HG03097 (cell line): ENCODE results near the gene GPR139.

ENCODE experiments used
- ATAC-seq: cut with Tn5 transposase; IDR thresholded peaks from one replicate; pipeline ENCODE4 v1.9.1; 2021; ENCODE audit not compliant: unreplicated experiment, low FRiP score

GPR139 gene

GRCh38 chr16:20056436-20056835 lies 17.3 kb downstream of the GPR139 start:
- no peak for ATAC-seq

GRCh38 chr16:20053336-20053735 lies 20.4 kb downstream of the GPR139 start:
- ATAC-seq: no peak

GRCh38 chr16:20051611-20052010 lies 22.1 kb downstream of the GPR139 start:
- ATAC-seq: no peak

- no peak for ATAC-seq
These were observed 22.5 kb downstream of the GPR139 start for GRCh38 chr16:20051147-20051546.

DNA sequence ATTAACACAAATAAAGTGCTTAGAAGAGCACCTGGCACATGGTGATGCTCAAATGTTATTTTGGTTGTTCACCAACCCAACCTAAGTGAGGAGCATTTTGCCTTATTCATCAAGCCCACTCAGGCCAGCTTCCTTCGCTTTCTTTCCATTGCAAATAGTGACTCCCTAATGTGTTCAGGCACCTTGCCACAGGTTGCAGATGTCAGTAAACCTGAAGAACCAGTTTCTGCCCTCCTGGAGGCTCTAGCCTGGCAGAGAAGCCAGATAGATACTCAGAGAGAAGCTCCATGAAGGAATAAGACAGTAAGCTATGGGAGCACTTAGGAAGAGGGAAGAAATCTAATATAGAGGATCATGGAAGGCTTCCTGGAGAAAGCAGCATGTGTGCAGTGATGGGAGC lies 23.9 kb downstream of the GPR139 start:
- no peak for ATAC-seq

DNA sequence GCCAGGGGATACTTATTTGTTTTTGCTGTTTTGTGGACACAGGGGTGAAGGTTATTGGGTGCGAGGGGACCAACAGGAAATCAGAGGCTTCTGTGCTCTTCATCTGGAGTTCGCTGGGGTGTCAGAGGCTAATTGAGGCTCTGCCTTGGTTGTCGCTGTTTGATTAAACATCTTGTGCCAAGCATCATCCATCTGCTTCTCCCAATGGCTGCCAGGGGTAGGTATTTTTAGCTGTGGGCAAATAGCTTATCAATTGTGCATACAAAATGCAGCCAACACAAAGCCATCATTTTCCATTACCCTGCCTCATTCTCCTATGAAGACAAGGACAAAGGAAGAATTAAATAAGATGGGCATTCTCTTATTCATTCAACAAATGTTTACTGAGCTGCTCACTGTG lies 27.8 kb downstream of the GPR139 start:
- no peak for ATAC-seq

DNA sequence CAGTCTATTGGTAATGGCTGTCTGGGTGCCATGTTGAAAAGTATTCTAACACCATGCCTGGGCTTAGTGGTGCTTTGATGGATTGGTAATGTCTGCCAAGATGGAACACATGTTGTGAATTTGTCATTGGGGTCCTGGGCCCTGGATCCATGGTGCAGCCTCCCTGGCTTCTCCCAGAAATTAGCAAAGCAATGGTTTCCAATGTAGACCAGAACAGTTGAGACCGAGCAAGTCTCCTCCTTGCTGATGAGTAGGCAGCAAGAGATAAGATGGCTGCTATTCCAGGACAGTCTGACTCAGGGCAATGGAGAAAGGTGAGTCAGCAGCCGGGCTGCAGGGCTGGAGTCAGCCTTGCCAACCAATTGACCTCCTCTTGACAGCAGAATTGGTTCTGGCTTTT lies 30.8 kb downstream of the GPR139 start:
- no peak for ATAC-seq

DNA sequence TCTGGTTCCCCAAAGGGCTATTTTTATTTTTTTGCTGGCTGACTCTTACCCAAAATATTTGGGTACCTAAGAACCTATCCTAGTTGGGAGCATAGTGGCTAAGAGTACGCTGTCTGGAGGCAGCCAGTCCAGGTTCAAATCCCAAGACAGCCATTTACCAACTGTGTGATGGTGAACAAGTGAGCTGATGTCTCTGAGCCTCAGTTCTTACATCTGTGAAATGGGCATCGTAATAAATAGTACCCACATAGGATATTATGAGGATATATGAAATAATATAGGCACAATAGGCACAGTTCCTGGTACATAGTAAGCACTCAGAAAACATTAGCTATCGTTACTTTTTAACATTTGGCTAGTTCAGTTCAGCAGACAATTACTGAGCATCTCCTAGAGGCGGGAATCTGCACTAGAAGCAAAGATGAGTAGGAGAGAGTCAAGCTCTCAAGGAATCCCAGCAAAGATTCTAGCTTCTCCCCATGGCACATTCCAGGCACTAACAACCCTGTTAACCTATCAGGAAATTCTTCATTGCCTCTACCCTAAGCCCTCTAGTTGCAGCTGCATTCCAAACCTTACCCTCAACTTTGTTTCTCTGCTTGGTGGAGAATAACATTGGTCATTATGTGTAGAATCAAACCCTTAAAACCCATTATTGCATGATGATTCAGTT lies 31.6 kb downstream of the GPR139 start:
- ATAC-seq: no peak

- no peak for ATAC-seq
These were observed 33.7 kb downstream of the GPR139 start for GRCh38 chr16:20040011-20040410.

DNA sequence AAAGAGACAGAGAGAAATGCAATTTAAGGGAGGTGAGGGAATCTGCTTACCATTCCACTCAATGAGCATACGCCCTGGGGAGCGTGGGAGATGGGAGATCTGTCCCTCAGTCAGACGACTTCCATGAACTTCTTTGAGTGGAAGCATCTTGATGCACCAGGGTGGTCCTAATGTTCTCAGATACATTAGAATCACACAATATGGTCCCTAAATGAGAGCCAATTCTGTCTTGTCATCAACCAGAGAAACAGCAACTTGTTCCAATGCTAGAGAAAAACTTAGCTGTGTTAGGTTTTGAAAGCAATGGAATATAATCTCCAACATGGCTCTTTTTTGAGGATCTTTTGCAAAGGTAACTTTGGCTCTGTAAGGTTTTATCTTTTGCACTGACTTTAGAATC lies 44.1 kb downstream of the GPR139 start:
- ATAC-seq: no peak

- ATAC-seq: no peak
These were observed 47.2 kb downstream of the GPR139 start for GRCh38 chr16:20026361-20027072.

- ATAC-seq: no peak
These were observed 50.5 kb downstream of the GPR139 start for GRCh38 chr16:20023190-20023589.

DNA sequence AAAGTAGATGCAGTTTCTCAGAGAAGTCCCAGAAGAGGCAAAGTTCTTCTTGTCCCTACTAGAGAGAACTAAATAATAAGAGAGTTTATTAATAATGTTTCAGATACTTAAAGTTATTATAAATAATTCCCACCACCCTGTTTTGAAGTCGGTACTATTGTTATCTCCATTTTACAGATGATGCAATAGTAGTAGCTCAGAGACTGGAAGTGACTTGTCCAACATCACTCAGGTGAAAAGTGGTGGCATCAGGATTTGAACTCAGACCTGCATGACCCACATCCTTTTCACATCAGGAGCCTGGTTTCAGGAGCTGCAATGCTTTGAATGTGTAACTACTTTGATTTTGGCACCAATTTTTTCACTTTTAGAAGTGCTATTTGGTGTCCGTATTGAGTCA lies 52.7 kb downstream of the GPR139 start:
- ATAC-seq: no peak

DNA sequence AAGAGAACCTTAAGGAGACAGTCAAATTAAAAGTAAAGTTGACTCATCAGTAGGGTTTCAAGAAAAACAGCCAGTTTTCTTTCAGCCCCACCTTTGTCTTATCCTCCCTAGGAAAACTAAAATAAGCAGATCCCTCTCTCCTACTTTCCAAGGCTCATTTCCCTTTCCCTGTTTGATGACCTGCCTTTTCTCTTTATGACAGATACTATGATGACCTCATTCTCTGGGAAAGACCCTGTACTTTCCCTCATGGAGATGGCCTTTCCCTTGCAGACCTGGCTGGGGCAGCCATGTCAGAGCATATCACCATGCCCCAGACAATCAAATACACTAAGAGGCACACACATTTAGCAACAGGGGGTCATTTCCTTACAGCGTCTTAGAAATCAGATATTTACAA lies 53.6 kb downstream of the GPR139 start:
- ATAC-seq: no peak

- no peak for ATAC-seq
These were observed 57.5 kb downstream of the GPR139 start for GRCh38 chr16:20016234-20016633.

DNA sequence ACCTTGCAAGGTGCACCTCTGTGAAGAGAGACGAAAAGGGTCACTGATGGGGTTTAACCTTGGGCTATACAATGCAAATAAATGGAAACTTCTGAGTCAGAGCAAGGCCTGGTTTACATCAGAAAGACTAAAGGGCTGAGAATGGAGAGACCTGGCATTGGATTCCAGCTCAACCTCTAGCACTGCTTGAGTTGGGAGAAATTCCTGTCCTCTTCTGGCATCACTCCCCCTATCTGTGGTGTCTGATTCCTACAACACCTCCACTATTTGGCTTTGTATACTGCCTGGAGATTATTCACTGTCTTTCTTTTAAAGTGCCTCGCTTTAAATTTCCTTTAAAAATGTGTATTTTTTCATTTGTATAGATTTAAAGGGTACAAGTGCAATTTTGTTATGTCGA lies 68.8 kb downstream of the GPR139 start:
- no peak for ATAC-seq

DNA sequence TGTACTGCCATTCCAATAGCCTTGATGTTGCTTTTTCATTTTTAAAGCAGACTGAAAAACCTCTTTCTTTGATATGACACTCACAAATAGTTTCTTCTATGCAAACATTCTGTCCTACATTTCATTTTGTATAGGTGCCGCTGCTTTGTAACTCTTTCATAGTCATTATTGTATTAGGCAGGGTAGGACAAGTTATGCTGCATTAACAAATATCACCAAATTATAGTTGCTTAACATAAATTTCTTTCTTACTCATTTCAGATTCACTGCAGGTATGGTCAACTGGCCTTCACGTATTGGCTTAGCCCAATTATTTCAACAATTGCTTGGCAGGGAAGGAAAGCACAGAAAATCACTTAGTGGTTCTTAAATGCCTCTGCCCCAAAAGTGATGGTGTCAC lies 70.8 kb downstream of the GPR139 start:
- ATAC-seq: no peak

DNA sequence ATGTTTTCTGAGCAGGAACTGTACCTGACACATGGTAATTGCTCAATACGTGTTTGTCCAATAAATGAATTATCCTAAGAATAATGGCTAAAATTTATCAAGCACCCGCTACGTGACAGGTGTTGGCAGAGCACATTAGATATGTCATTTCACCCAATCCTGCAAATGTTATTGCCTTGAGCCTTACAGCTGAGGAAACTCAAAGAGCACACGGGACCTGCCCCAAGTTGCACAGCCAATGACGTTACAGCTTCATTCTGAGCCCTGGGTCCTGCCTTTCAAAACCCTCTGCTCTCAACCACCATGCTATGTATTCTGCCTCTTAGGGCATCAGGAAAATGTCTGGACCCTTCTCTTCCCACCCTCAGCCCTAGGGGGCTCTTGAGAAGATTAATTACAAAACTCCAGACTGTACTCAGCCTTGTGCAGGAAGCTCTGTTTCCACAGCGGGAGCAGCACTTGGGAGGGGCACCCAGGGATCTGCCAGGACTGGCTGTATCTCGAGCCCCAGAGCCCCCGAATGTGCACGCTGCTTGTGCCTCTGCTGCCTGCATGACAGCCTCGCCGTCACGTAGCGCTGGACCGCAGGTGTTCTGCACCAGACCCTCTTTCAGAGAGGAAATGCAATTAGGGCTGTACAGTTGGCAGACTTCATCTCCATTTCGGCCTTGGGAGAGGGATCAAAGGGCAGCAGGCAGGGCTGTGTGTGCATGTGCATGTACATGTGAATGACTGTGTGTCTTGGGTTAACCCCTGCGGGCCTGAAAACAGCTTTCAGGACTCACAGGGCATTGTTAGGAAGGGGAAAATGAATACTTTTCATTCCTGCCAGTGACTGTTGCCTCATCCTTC lies 71.6 kb downstream of the GPR139 start:
- no peak for ATAC-seq

DNA sequence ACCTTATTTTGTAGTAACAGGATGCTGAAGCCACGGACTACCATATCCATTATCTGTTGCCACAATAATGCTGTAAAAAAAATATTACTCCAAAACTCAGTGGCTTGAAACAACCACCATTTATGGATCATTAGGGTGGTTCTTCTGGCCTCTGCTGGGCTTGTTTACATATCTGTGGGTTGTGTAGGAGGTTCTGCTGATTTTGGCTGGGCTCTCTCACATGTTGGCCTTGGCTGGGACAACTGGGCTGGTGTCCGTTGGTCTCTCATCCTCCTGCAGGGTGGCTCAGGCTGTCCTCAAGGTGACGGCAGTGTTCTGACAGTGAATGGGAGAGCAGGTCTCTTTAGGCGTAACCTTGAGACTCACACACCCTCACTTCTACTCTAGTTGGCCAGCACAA lies 76.0 kb downstream of the GPR139 start:
- no peak for ATAC-seq

DNA sequence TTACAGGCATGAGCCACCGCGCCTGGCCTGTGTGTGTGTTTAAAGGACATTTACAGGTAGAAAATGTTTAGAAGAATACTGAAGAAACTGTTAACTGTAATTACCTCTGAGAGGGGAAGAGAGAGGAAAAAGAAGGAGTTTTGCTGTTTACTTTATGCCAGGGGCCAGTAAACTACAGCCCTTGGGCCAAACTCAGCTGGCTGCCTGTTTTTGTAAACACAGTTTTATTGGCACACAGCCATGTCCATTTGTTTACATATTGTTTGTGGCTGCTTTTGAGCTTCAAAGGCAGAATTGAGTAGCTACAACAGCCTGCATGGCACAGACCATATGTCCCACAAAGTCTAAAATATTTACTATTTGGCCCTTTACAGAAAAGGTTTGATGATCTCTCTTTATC lies 76.4 kb downstream of the GPR139 start:
- no peak for ATAC-seq

- no peak for ATAC-seq
These were observed 79.1 kb downstream of the GPR139 start for GRCh38 chr16:19994466-19995170.
